HuH-7.5 (cell line): ENCODE results near the gene CPSF4L.
"Not testable (repeated sequence)": the region's sequence is repeated elsewhere in the genome, so short reads cannot be mapped to it uniquely, and the experiment has no call there.

Experiments used
- DNase-seq: peaks from one replicate; pipeline ENCODE4 v3.0.0; 2011; ENCODE audit warnings: low spot score

The CPSF4L gene

DNA sequence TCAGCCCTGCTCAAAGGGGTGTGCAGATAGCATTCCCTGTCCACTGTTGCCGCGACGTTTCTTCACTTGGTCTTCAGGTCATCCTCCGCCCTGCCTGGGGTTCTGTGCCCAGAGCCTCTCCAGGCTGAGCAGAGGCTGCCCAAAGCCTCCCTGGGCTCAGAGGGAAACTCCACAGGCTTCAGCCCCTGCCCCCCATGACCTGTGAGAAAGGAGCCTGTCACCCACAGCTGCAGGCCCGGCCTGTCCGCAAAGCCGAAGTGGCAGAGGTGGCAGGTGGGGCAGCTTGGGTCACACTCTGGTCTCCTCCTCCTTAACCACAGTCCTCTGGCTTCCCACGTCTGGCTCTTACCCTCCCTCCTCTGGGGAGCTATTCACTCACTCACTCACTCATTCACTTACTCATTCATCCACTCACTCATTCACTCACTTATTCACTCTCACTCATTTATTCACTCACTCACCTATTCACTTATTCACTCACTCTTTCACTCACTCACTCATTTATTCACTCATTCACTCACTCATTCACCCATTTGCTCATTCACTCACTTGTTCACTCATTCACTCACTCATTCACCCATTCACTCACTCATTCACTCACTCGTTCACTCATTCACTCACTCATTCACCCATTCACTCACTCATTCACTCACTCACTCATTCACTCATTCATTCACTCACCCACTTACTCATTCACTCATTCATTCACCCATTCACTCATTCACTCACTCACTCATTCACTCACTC is 7.1 kb upstream of the CPSF4L start:
- DNase-seq: no peak

DNA sequence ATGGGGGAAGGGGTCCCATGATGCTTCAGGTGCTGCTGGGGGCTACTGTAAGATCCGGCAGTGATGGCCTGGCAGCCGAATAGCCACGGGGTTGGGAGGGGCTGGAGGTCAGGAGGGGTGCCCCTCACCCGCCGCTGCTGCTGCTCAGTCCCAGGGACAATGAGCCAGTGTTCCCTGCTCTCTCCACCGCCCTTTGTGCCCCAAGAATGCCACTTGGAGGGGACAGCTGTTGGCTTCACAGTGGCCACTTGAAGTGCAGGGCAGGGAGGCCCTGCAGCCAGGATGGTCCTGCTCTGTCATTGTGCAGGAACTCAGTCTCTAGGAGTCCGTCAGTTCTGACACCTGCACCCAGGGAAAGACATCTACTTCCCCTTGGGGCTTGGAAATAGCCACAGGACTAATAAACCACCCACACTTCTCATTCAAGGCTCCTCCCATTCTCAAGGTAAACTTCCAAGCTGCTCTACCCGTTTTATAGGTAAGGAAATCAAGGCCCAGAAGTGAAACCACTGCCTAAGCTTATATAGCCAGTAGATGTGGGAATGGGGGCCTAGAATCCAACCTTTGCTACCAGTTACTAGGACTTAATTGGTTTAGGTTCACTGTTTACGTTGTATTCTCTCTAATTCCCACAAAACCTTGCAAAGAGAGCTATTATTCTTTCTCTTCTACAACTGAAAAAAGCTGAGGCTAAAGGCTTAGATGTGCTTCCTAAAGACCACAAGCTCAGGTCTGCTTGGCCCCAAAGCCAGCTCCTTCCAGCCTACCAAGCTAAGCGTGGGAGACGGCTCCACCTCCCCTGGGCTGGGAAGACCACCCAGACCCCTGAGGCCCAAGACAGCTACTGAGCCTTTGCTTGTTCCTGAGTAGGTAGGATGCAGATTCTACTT is 6.2 kb upstream of the CPSF4L start:
- DNase-seq: no peak

DNA sequence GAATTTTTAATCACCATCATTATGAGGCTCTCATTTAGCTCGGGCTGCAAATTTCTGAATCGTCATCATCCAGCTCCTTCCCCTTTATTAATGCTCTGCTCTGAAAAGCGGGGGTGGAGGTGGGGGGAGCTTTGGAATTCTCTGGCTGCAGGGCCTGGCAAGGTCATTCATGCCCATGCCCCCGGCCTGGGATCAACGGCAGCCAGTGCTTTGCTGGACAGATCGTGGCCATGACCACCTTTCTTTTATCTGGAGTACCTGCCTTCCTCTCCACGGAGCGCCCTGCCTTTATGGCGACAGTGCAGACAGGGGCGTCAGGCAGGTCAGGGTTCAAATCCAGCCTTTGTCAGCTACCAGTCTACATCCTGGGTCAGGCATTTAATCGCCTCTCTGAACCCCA is 5.1 kb upstream of the CPSF4L start:
- no peak for DNase-seq

DNA sequence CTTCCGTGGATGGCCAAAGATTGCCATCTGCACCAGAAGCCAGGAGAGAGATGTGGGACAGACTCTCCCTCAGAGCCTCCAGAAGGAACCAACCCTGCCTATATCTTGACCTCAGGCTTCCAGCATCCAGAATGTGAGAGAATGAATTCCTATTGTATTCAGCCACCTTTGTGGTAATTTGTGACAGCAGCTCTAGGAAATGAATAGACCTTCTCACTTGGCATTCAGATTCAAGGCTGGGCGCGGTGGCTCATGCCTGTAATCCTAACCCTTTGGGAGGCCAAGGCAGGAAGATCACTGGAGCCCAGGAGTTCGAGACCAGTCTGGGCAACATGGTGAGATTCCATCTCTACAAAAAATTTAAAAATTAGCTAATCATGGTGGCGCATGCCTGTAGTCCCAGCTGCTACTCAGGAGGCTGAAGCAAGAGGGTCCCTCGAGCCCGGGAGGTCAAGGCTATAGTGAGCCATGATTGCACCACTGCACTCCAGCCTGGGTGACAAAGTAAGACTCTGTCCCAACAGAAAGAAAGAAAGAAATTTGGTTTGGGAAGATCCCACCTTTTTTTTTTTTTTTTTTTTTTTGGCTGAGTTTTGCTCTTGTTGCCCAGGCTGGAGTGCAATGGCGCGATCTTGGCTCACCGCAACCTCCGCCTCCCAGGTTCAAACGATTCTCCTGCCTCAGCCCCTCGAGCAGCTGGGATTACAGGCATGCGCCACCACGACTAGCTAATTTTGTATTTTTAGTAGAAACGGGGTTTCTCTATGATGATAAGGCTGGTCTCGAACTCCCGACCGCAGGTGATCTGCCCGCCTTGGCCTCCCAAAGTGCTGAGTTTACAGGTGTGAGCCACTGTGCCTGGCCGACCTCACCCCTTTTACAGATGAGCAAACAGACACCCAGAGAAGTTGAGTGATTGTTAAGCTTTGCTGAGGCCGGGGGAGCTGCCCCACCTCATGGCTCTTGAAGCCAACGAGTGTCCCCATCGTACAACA is 4.3 kb upstream of the CPSF4L start:
- DNase-seq: no peak

DNA sequence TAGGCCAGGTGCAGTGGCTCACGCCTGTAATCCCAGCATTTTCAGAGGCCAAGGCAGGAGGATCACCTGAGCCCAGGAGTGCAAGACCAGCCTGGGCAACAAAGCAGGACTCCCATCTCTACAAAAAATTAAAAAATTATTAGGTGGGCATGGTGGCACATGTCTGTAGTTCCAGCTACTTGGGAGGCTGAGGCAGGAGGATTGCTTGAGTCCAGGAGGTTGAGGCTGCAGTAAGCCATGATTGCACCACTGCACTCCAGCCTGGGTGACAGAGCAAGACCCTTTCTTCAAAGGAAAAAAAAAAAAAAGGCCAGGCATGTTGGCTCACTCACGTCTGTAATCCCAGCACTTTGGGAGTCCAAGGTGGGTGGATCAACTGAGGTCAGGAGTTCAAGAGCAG is 2.8 kb upstream of the CPSF4L start:
- not testable (repeated sequence) for DNase-seq

DNA sequence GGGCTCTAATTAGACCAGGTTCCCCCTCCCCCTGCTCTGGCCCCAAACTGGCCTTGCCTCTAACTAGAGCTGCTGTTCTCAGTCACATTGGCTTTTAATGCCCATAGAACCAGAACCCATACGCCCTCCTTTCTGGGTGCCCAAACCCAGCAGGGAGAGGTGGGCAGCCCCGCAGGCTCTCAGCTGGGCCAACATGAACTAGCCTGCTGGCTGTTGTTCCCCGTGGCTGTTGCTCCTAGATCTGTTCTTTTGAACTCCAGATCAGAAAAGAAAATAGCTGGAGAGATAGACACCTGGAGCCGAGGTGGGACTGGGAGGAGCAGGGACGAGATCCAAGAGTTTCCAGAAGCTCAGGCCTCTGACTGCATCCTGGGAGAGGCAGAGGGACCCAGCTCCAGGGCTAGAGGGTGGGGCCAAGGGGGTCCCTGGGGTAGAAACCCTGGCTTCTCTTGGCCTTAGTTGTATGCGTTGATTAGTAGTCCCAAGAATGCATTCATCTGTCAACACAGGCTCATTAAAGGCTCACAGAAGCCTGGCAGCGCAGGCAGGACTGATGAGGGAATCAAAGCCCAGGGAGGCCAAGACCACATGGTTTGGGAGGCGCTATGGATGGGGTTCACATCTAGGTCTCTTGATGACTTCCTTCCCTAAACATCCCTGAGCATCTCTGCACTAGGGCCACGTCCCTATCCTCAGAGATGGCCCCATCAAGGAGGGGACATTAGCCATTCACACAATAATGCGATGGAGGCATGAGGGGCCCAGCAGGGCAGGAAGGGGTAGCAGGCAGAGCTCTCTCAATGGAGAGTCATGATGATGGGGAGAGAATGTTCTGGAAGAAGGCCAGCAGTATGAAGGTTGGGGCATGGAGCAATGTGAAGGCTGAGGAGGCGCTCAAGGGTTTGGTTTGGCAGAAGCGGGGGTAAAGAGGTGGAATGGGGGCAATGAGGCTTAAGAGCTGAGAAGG is 1.3 kb upstream of the CPSF4L start:
- DNase-seq: no peak

DNA sequence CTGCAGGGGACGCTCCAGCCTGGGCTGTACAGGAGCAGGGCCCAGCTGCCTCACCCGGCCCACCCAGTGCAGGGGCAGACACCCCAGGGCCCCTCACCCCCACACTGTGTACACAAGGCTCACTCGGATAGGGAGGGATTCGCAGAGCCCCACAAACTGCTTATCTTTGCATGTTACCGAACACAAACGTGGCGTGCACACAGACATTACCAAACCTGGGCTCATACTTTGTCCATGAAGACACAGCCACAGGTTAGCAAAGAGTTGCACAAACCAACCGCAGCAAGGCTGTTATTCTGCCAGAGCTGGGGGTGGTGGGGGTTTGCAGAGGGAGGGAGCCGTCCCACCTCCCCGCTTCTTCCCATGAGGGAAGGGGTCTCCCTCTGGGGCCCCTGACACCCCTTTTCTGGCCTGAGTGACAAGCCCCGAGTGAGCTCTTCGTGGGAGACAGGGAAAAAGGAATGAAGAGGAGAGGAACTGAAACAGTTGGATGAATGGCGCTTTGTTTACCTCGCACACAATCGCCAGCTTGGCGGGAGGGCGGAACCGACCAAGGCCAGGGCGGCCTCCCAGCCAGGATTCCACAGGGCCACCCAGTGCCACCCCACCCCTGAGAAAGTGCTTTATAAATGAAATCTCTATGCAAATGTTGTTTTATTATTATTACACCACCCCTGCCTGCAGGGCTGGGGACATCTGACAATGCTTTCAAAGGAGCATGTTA is 434 bp upstream of the CPSF4L start:
- DNase-seq: no peak

DNA sequence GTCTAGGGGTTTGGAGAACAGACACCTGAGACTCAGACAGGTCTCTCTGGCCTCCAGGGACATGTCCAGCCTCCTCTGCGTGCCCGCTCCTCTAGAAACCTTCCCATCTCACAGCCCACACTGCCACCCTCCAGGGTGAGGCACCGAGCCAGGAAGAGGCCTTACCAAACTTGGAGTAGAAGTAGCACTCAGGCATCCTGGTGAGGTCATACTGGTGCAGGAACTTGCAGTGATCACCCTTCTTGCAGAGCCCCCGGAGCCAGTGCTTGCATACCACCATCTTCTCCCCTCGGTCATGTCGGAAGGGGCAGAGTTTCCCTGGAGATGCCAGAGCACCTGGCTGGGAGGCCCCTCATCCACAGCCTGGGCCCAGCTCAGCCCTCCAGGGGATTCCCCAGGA is 4.2 kb downstream of the CPSF4L start:
- DNase-seq: no peak

DNA sequence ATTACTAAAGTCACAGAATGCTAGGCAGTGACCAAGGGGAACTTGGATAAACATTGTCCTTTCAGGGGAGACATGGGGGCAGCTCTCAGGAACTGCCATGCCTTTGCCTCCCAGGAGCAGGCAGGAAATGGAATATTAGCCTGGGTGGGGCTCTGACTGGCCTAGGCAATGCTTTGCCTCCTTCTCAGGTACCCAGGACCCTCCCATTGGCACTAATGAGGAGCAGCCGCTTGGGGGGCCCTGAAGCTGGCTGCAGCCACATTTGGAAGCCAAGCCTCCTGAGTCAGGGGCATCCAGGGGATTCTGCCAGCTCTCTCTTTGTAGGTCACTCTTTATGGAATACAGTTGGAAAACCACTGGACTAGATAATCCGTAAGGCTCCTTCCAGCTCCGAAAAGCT is 5.5 kb downstream of the CPSF4L start:
- no peak for DNase-seq

DNA sequence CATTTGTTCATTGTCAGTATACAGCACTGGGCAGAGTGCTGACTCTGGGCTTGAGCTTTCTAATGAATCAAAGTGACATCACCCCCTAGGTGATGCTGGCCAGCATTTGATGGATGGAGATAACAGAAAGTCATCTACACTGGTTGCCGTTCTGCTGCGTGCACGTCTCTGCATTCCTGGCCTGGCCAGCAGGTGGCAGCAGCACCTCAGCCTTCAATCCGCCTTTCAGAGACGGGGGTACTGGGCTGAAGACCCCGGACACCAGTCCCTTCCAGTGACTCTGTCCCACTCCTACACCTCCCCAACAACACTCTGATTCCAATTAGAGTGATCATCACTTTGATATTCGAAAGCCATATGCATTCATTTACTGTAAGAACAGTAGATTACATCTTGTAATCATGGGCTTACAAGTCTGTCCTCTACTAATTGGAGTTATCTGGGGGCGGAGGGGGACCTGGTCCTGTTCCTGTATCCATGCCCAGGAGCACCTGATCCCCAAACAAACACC is 6.0 kb downstream of the CPSF4L start:
- peak; percentile 53 for DNase-seq

DNA sequence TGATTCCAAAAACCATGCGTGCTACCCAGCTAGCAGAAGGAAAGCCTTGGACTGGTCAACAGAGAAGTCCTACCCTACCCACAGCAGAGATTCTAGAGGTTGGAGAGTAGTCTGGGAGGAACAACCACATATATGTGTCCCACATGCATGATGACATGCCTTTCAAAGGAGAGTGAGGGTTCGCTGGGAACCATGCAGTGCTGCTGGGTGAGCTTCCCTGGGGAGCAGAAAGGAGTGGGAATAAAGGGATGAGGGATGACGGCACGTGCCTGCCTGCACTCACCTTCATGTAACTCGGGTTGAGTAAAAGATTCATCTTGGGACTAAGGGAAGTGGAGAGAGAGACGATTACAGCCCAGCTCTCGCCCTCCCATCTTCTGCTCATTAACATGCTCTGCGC is 9.8 kb downstream of the CPSF4L start:
- DNase-seq: no peak

DNA sequence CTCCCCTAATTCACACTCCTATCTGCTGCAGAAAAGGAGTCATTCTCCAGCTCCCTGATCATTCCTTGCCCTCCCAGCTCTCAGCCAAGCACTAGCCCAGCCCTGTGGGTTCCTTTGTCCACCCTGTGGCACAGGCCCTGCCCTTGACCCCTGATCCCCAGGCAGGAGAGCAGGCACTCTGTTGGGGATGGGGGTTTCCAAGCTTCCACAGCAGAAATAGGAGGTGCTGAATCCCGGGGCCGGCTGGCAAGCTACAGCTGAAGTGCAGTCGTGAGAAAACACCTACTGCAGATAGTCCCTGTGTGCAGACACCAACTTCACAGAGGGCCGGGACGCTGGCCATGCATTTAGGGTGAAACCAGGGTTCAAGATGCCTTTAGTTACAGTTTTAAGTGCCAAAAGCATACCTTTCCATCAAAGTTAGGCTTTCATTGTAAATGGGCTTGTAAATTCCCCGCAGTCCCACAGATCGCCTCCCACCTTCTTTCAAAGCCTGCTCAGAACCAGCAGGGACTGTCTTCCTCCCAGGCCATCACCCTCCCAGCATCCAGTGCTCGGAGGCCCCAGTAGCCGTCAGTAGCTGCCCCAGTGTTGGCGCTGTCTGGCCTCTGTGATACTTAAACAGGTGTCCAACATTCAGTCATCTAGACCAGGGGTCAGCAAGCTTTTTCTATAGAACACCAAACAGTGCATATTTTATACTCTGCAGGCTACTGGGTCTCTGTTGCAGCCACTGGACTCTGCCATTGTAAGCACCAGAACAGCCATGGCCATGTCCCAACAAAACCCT is 10.6 kb downstream of the CPSF4L start:
- no peak for DNase-seq

DNA sequence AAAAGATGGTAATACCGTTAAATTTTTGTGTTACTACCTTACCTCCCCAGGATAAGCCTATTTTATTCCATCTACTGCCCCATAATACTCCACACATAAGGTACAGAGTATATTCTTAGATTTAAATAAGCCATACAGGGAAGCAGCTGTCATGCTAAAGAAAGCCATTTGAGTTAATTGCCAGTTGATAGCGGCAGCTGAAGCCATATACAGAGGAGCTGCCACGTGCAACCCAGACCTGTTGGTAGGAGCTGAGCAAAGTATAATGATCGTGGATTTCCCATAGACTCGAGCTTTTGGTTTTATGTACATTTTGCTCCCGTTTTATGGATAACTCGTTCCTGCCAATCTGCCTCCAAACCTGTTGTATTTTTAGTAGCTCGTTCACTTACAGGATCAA is 12.0 kb downstream of the CPSF4L start:
- DNase-seq: no peak

DNA sequence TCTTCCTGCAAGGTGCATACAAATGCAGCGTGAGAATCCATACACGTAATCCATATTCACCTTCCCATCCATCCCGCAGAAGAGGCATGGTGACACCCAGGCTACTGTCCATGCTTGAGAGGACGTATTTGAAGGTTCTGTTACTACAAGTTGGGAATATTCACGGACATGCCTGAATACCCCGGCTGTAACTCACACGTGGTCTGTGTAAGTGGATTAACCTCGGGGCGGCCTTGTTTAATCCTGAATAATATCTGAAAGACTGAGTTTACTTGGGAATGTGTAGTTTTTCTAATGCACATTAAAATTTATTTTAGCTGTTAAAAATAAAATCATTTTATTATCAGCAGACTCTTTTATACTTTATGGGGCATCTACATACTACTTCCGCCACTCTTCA is 13.1 kb downstream of the CPSF4L start:
- DNase-seq: no peak

DNA sequence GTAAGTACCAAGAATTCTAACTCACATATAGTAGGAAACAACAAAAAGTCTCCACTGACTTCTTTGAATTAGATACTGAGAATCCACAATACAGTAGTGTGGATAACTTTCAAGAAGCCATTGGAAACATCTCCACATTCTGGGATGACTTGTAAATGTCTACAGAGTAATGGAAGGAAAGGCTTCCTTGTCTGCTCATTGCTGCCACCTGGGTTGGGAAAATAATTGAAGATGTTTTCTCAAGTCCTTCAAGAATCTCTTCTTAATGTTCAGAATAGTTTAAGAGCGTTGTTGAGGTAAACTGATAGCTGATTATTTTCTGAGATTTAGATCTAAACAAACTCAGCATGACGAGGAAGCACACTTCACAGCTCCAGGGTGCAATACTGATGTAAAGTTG is 14.0 kb downstream of the CPSF4L start:
- no peak for DNase-seq

DNA sequence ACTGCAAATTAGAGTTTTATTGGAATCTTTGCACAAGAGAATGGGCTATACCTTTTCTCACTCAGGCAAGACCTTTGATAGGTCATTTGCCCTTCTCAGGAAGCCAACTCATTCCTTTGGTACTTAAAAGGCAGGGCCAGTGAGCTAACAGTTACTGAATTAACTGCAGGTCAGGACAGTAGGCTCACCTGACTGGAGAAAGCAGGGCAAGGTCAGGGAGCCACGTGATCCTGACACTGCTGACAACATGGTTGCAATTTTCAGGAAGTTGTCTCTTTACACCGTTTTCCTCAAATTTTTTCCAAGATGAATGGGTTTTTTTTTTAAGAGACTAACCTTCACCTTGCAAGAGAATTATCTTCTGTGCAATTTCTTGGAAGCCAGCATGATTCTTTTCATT is 21.1 kb downstream of the CPSF4L start:
- no peak for DNase-seq

DNA sequence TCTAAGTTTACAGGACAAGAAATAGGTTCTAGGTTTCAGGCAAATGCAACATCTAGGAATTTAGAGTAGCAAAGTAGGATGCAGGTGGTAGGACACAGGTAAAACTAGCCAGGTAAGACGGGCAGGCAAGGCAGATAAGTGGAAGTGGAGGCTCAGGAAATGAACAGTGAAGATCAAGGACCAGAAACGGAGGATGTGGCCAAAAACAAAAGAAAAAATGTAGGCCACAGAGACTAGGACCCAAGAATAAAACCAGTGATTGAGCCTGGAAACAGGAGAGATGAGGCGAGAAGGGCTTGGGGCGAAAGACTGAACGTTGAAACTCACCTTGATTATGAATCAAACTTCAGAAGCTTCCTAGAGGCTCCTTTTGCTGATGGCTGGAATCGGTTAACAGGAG is 24.0 kb downstream of the CPSF4L start:
- no peak for DNase-seq

DNA sequence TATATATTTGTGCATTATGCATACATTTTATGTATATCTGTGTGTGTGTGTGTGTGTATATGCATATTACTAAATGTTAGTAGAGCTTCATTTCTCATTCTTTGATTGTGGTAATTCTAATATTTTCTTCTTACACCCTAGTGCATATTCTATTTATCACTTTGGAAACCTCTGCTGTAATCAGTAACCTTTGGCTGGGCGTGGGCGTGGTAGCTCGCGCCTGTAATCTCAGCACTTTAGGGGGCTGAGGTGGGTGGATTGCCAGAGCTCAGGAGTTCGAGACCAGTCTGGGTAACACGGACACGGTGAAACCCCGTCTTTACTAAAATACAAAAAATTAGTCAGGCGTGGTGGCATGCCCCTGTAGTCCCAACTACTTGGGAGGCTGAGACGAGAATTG is 26.9 kb downstream of the CPSF4L start:
- no peak for DNase-seq
